Measurements from ENCODE around the gene C12orf56.

C12orf56 gene

GRCh38 chr12:64390275-64390851 is at the start of gene C12orf56:
Gene C12orf56 (minus strand): TSS chr12:64390758. CDS start chr12:64390565, 193 bp downstream.
- no peak for DNase-seq (ENCODE audit: low spot score)

- no peak for DNase-seq (ENCODE audit: low spot score)
Measured at GRCh38 chr12:64440100-64440499, 49.5 kb upstream of the C12orf56 start.

- no peak for DNase-seq (ENCODE audit: low spot score)
Measured at GRCh38 chr12:64433915-64434314, 43.4 kb upstream of the C12orf56 start.

- DNase-seq (ENCODE audit: low spot score), result no peak
Measured at GRCh38 chr12:64431791-64432190, 41.2 kb upstream of the C12orf56 start.

- no peak for DNase-seq (ENCODE audit: low spot score)
Measured at GRCh38 chr12:64430886-64431285, 40.3 kb upstream of the C12orf56 start.

- DNase-seq (ENCODE audit: low spot score), result no peak
Measured at GRCh38 chr12:64428956-64429355, 38.4 kb upstream of the C12orf56 start.

GRCh38 chr12:64427988-64428387 is 37.4 kb upstream of the C12orf56 start:
- DNase-seq (ENCODE audit: low spot score), result no peak

- no peak for DNase-seq (ENCODE audit: low spot score)
Measured at GRCh38 chr12:64419696-64420095, 29.1 kb upstream of the C12orf56 start.

- DNase-seq (ENCODE audit: low spot score), result no peak
Measured at GRCh38 chr12:64418209-64418608, 27.7 kb upstream of the C12orf56 start.

GRCh38 chr12:64413884-64414283 is 23.3 kb upstream of the C12orf56 start:
- no peak for DNase-seq (ENCODE audit: low spot score)

GRCh38 chr12:64412459-64412858 is 21.9 kb upstream of the C12orf56 start:
- no peak for DNase-seq (ENCODE audit: low spot score)

GRCh38 chr12:64411427-64411826 is 20.9 kb upstream of the C12orf56 start:
- no peak for DNase-seq (ENCODE audit: low spot score)

GRCh38 chr12:64407342-64408223 is 17.0 kb upstream of the C12orf56 start:
- DNase-seq (ENCODE audit: low spot score), result peak; percentile 18

- peak; percentile 84 for DNase-seq (ENCODE audit: low spot score)
Measured at GRCh38 chr12:64404470-64405256, 14.1 kb upstream of the C12orf56 start.

GRCh38 chr12:64403707-64404469 is 13.3 kb upstream of the C12orf56 start, which contains the start of gene XPOT:
Gene XPOT (plus strand): TSS chr12:64404392. CDS start chr12:64410036, 5,644 bp downstream.
- DNase-seq (ENCODE audit: low spot score), result peak; percentile 98

- DNase-seq (ENCODE audit: low spot score), result no peak
Measured at GRCh38 chr12:64402181-64402580, 11.6 kb upstream of the C12orf56 start.

- DNase-seq (ENCODE audit: low spot score), result peak; percentile 54
Measured at GRCh38 chr12:64400041-64400440, 9.5 kb upstream of the C12orf56 start.

GRCh38 chr12:64395739-64396138 is 5.2 kb upstream of the C12orf56 start:
- DNase-seq (ENCODE audit: low spot score), result no peak

- DNase-seq (ENCODE audit: low spot score), result peak; percentile 54
Measured at GRCh38 chr12:64392221-64392620, 1.7 kb upstream of the C12orf56 start.

GRCh38 chr12:64389154-64389553 is 1.4 kb downstream of the C12orf56 start:
- DNase-seq (ENCODE audit: low spot score), result no peak

GRCh38 chr12:64387197-64387816 is 3.3 kb downstream of the C12orf56 start:
- no peak for DNase-seq (ENCODE audit: low spot score)

Data from RKO (cell line).